Skin epidermis (tissue), 12 donors: Measurements from ENCODE around the gene PLSCR4.

ENCODE experiments used
- H3K27ac ChIP-seq, 21 experiments: fragments of 200-600 bp; sonication (generic) in 11 of 21; one replicate each; pipeline ENCODE4 v1.5.0; 2020; ENCODE audit warnings: mild to moderate bottlenecking in 3 of 21, inconsistent platforms in 2 of 21, moderate library complexity in 2 of 21
- H3K4me3 ChIP-seq, 7 experiments: fragments of 200-600 bp; sonication (generic) in 2 of 7; one replicate each; pipeline ENCODE4 v1.5.0; 2020; ENCODE audit warnings: inconsistent platforms in 2 of 7, mild to moderate bottlenecking in 2 of 7, moderate library complexity in 1 of 7

The PLSCR4 gene

GRCh38 chr3:146145642-146146041 lies 105.3 kb downstream of the PLSCR4 start:
- Histone ChIP-seq H3K27ac (no peak overlapping the region), H3K4me3 (no peak overlapping the region)

- H3K27ac ChIP-seq = no peak overlapping the region
- H3K4me3 ChIP-seq = no peak overlapping the region
Observed at GRCh38 chr3:146142757-146143156, 108.1 kb downstream of the PLSCR4 start.
